HFFc6 (cell line): Measurements from ENCODE around the gene PCSK5. TPM values are rescaled to one million over a fixed set of nuclear protein-coding genes. Genes with fewer than 3 reads are reported as not detected.
A peak's percentile ranks its signal among the peaks of the same experiment; 100 is the strongest.

Experiments used
- DNase-seq: peaks from one replicate; pipeline ENCODE4 v3.0.0-alpha.2; 2018
- H3K27ac Mint-ChIP-seq: 2 replicates; pipeline ENCODE4 v1.8.0; 2020; ENCODE audit warnings: mild to moderate bottlenecking, mixed read lengths
- H3K27me3 Mint-ChIP-seq: 2 replicates; pipeline ENCODE4 v1.8.0; 2021; ENCODE audit warnings: mild to moderate bottlenecking, moderate library complexity, mixed read lengths; ENCODE audit not compliant: insufficient read depth
- H3K36me3 Mint-ChIP-seq: 2 replicates; pipeline ENCODE4 v1.8.0; 2021; ENCODE audit warnings: low read depth, mixed read lengths
- H3K4me1 Mint-ChIP-seq: 2 replicates; pipeline ENCODE4 v1.8.0; 2020; ENCODE audit warnings: low read depth, mixed read lengths
- H3K4me3 Mint-ChIP-seq: 2 replicates; pipeline ENCODE4 v1.8.0; 2020; ENCODE audit warnings: mild to moderate bottlenecking, moderate library complexity, mixed read lengths
- H3K9me3 Mint-ChIP-seq: 2 replicates; pipeline ENCODE4 v1.8.0; 2020; ENCODE audit warnings: mild to moderate bottlenecking, mixed read lengths
- total RNA-seq, 6 experiments: library from RNA; stranded (reverse); fragmentation: NEBNext Ultra II Directional; extraction: Animal tissue kit (Norgen Biotek cat#: 25700); gene quantifications; 2 replicates in 1 of 6; 3 replicates in 5 of 6; pipeline ENCODE4 v1.2.3, GENCODE V29; 2021
- TF ChIP-seq, protein P1 (sequence below): fragments of 200-600 bp; sonication (generic); IDR thresholded peaks from 2 replicates; pipeline ENCODE4 v1.5.0; 2021; ENCODE audit warnings: antibody characterized with exemption, mild to moderate bottlenecking

The PCSK5 gene
- total RNA-seq, 6 experiments from 2014 or later = 0.18 to 0.36 (median 0.22) TPM

- H3K27me3 Mint-ChIP-seq = peaks cover 12% of the 10 kb centered on the region
- TF ChIP-seq, protein P1, sequence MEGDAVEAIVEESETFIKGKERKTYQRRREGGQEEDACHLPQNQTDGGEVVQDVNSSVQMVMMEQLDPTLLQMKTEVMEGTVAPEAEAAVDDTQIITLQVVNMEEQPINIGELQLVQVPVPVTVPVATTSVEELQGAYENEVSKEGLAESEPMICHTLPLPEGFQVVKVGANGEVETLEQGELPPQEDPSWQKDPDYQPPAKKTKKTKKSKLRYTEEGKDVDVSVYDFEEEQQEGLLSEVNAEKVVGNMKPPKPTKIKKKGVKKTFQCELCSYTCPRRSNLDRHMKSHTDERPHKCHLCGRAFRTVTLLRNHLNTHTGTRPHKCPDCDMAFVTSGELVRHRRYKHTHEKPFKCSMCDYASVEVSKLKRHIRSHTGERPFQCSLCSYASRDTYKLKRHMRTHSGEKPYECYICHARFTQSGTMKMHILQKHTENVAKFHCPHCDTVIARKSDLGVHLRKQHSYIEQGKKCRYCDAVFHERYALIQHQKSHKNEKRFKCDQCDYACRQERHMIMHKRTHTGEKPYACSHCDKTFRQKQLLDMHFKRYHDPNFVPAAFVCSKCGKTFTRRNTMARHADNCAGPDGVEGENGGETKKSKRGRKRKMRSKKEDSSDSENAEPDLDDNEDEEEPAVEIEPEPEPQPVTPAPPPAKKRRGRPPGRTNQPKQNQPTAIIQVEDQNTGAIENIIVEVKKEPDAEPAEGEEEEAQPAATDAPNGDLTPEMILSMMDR = no peak
Observed at GRCh38 chr9:75889577-75889976, 896 bp upstream of the PCSK5 start.

GRCh38 chr9:75889977-75890471 lies 449 bp upstream of the PCSK5 start:
- Mint-ChIP-seq H3K27ac (peak overlapping the region; percentile 8; the same call in 1 of the 2 replicates), H3K27me3 (peaks cover 12% of the 10 kb centered on the region), H3K4me3 (peak overlapping the region; percentile 93), H3K9me3 (no peaks in the 10 kb centered on the region), H3K36me3 (no peaks in the 10 kb centered on the region), H3K4me1 (peaks cover 16% of the 10 kb centered on the region)
- TF ChIP-seq, protein P1 = no peak
- DNase-seq = peak; percentile 41

More at GRCh38 chr9:75889577-75889976, 896 bp upstream of the PCSK5 start:
- peaks cover 16% of the 10 kb centered on the region for H3K4me1 Mint-ChIP-seq
- H3K27ac Mint-ChIP-seq = peak overlapping the region; percentile 8; the same call in 1 of the 2 replicates
- no peaks in the 10 kb centered on the region for H3K9me3 Mint-ChIP-seq
- no peaks in the 10 kb centered on the region for H3K36me3 Mint-ChIP-seq
- H3K4me3 Mint-ChIP-seq = peak overlapping the region; percentile 93
- DNase-seq = no peak

GRCh38 chr9:75891277-75891741 lies 836 bp downstream of the PCSK5 start:
- no peak for DNase-seq
- Mint-ChIP-seq H3K4me1 (peaks cover 16% of the 10 kb centered on the region), H3K27me3 (peaks cover 12% of the 10 kb centered on the region), H3K9me3 (no peaks in the 10 kb centered on the region), H3K4me3 (peak overlapping the region; percentile 81), H3K36me3 (no peaks in the 10 kb centered on the region), H3K27ac (no peak overlapping the region)
- TF ChIP-seq, protein P1 = no peak

DNA sequence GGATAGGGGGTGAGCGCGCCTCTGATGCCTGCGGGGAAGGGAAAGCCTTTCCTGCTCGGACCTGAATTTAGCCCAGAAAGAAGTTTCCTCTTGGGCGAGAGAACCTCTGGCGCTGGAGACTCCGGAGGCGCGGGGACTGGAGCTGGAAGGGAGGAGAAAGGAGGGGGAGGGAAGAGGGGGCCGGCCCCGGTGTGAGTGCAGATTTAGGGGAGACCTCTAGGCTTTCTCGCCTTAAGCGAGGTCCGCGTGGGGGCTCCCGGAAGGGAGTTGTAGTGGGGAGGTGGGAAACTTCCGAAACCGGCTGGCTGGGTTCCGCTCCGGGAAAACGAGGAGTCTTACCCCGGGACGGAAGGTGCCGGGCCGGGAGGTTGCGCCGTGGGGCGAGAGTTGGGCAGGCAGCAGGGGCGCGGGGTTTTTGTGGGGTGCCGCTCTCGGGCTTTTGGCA lies 1.3 kb downstream of the PCSK5 start:
- Mint-ChIP-seq H3K4me1 (peaks cover 16% of the 10 kb centered on the region), H3K36me3 (no peaks in the 10 kb centered on the region), H3K4me3 (peak overlapping the region; percentile 81), H3K27me3 (peaks cover 12% of the 10 kb centered on the region), H3K27ac (no peak overlapping the region), H3K9me3 (no peaks in the 10 kb centered on the region)
- TF ChIP-seq, protein P1 = no peak
- DNase-seq = no peak

GRCh38 chr9:75892216-75892911 lies 1.9 kb downstream of the PCSK5 start:
- Mint-ChIP-seq H3K36me3 (no peaks in the 10 kb centered on the region), H3K27ac (no peak overlapping the region), H3K4me1 (peaks cover 16% of the 10 kb centered on the region), H3K9me3 (no peaks in the 10 kb centered on the region), H3K4me3 (no peak overlapping the region), H3K27me3 (peaks cover 12% of the 10 kb centered on the region)
- DNase-seq = no peak
- TF ChIP-seq, protein P1 = no peak
